B cell (primary cell): Measurements from ENCODE around the gene DLL1.

Source experiments
- EZH2 ChIP-seq: IDR thresholded peaks from 2 replicates; pipeline ENCODE4 v1.6.1; 2012; ENCODE audit warnings: borderline replicate concordance, low read depth, mild to moderate bottlenecking, moderate library complexity, low read length; ENCODE audit not compliant: insufficient read depth, poor library complexity, severe bottlenecking
- TF ChIP-seq, protein P1 (sequence below): fragments of 200-600 bp; IDR thresholded peaks from one replicate; pipeline ENCODE4 v1.8.0; 2022; ENCODE audit warnings: antibody characterized with exemption, mild to moderate bottlenecking

DNA sequence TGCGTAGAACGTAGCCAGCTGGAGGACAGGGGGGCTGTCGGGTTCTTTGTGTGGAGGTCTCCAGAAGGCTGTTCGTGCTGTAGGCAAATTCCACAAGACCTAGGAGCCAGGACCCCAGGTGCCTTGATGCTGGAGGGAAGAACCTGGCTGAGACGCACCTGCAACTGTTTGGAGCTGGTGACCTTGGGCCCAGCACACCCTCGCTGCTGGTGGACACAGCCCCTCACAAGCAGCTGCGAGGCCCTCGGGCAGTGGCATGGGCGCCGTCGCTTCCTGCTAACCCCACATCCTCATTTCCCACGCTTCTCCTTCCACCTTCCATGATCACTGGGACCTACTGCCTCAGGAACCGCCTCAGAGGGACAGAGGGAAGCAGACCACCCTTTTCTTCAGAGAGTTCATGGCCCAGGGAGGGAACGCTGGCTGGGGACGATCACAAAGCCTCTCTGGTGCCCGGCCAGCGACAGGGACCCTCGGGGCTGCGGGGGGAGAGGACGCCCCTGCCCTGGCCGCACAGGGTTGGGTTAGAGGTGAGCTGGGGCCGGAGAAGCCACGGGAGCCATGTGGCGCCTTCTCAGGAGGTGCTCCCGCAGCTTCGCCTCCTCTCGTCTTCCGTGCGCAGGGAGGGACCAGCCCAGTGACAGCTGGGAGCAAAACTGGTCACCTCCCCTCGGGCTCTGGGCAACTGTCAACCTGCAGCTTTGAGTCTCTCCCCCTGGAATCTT is 18.4 kb downstream of the DLL1 start:
- TF ChIP-seq, protein P1, sequence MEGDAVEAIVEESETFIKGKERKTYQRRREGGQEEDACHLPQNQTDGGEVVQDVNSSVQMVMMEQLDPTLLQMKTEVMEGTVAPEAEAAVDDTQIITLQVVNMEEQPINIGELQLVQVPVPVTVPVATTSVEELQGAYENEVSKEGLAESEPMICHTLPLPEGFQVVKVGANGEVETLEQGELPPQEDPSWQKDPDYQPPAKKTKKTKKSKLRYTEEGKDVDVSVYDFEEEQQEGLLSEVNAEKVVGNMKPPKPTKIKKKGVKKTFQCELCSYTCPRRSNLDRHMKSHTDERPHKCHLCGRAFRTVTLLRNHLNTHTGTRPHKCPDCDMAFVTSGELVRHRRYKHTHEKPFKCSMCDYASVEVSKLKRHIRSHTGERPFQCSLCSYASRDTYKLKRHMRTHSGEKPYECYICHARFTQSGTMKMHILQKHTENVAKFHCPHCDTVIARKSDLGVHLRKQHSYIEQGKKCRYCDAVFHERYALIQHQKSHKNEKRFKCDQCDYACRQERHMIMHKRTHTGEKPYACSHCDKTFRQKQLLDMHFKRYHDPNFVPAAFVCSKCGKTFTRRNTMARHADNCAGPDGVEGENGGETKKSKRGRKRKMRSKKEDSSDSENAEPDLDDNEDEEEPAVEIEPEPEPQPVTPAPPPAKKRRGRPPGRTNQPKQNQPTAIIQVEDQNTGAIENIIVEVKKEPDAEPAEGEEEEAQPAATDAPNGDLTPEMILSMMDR, result no peak
- no peak for TF ChIP-seq EZH2
